Tongue (tissue), 2 donors: ENCODE results near the gene DGCR2. TPM values are rescaled to one million over a fixed set of nuclear protein-coding genes. Genes with fewer than 3 reads are reported as not detected.

Experiments used
- DNase-seq: peaks from one replicate; pipeline ENCODE4 v3.0.0-alpha.2; 2015
- total RNA-seq: library from RNA; depleted of rRNA; stranded (reverse); fragments of >200 nt; gene quantifications from one replicate; pipeline ENCODE4 v1.2.3, GENCODE V29; 2014

DGCR2 gene
- total RNA-seq, 1 donor from 2014 or later: 68.3 TPM

GRCh38 chr22:19126309-19127273, 4.4 kb upstream of the DGCR2 start:
- no peak for DNase-seq

GRCh38 chr22:19125474-19126308, 3.5 kb upstream of the DGCR2 start:
- DNase-seq: no peak

GRCh38 chr22:19125011-19125410, 2.8 kb upstream of the DGCR2 start:
- no peak for DNase-seq

- no peak for DNase-seq
These were observed 2.2 kb upstream of the DGCR2 start for GRCh38 chr22:19124377-19124776.

GRCh38 chr22:19123936-19124335, 1.7 kb upstream of the DGCR2 start:
- DNase-seq: no peak

GRCh38 chr22:19122752-19123492, 710 bp upstream of the DGCR2 start:
- DNase-seq: no peak

GRCh38 chr22:19121631-19122142, 525 bp downstream of the DGCR2 start:
- DNase-seq: peak; percentile 57

- no peak for DNase-seq
These were observed 1.2 kb downstream of the DGCR2 start for GRCh38 chr22:19120829-19121630.

GRCh38 chr22:19119949-19120348, 2.3 kb downstream of the DGCR2 start:
- DNase-seq: no peak

- no peak for DNase-seq
These were observed 3.8 kb downstream of the DGCR2 start for GRCh38 chr22:19118329-19118880.

- no peak for DNase-seq
These were observed 5.1 kb downstream of the DGCR2 start for GRCh38 chr22:19117111-19117512.

GRCh38 chr22:19115628-19116027, 6.6 kb downstream of the DGCR2 start:
- no peak for DNase-seq

- DNase-seq: peak; percentile 73
These were observed 7.1 kb downstream of the DGCR2 start for GRCh38 chr22:19114984-19115552.

- no peak for DNase-seq
These were observed 8.8 kb downstream of the DGCR2 start for GRCh38 chr22:19113429-19113828.

GRCh38 chr22:19111584-19111983, 10.6 kb downstream of the DGCR2 start:
- DNase-seq: no peak

- no peak for DNase-seq
These were observed 11.1 kb downstream of the DGCR2 start for GRCh38 chr22:19111140-19111539.

GRCh38 chr22:19110646-19111045, 11.6 kb downstream of the DGCR2 start:
- DNase-seq: no peak

- no peak for DNase-seq
These were observed 12.2 kb downstream of the DGCR2 start for GRCh38 chr22:19110064-19110458.

- DNase-seq: no peak
These were observed 12.8 kb downstream of the DGCR2 start for GRCh38 chr22:19109198-19110063.

- no peak for DNase-seq
These were observed 13.4 kb downstream of the DGCR2 start for GRCh38 chr22:19108807-19109197.
